BLaER1 treated with 17β-estradiol and CSF1 and Interleukin-3, amounts not matched to agents 10 nM and 100 nM (cell line): ENCODE measurements around the gene BTG1.

Experiments used
- H3K27ac ChIP-seq, 11 experiments: shearing (Covaris generic); formaldehyde crosslinking; 2 replicates each; pipeline ENCODE4 v1.8.1; 2022
- H3K27me3 ChIP-seq, 11 experiments: shearing (Covaris generic); formaldehyde crosslinking; 2 replicates each; pipeline ENCODE4 v1.8.1; 2022
- H3K36me3 ChIP-seq, 11 experiments: shearing (Covaris generic); formaldehyde crosslinking; 2 replicates each; pipeline ENCODE4 v1.8.1; 2022
- H3K4me1 ChIP-seq, 10 experiments: shearing (Covaris generic); formaldehyde crosslinking; 2 replicates each; pipeline ENCODE4 v1.8.1; 2022
- H3K4me2 ChIP-seq, 11 experiments: shearing (Covaris generic); formaldehyde crosslinking; 2 replicates each; pipeline ENCODE4 v1.8.1; 2022
- H3K4me3 ChIP-seq, 10 experiments: shearing (Covaris generic); formaldehyde crosslinking; 2 replicates each; pipeline ENCODE4 v1.8.1; 2022
- H3K9ac ChIP-seq, 11 experiments: shearing (Covaris generic); formaldehyde crosslinking; 2 replicates each; pipeline ENCODE4 v1.8.1; 2022
- H3K9me3 ChIP-seq, 11 experiments: shearing (Covaris generic); formaldehyde crosslinking; replicated peaks in 1 of 11; 2 replicates each; pipeline ENCODE4 v1.8.1; 2022
- H4K20me1 ChIP-seq, 11 experiments: shearing (Covaris generic); formaldehyde crosslinking; 2 replicates each; pipeline ENCODE4 v1.8.1; 2022
- Cebpa-rat ChIP-seq, 11 experiments: shearing (Covaris generic); IDR thresholded peaks; 2 replicates each; pipeline ENCODE4 v1.8.1; 2022

BTG1 gene

GRCh38 chr12:92123780-92124688 is 21.6 kb downstream of the BTG1 start:
- H3K4me3 ChIP-seq = no peak overlapping the region
- H3K27ac ChIP-seq = peak overlapping the region in 2 of 11 experiments; percentile 0 to 28; a peak in 2 of 22 replicates
- no peaks in the 10 kb centered on the region for H3K27me3 ChIP-seq
- peaks cover 0 to 27% (median 5%) of the 10 kb centered on the region in 10 experiments; a peak in 9 of 20 replicates for H3K4me1 ChIP-seq
- peak overlapping the region in 6 of 11 experiments; percentile 3 to 69 (median 30); a peak in 7 of 22 replicates for H3K4me2 ChIP-seq
- peaks cover under 1 to 25% (median 14%) of the 10 kb centered on the region in 11 experiments; a peak in 19 of 22 replicates for H3K9me3 ChIP-seq
- no peak overlapping the region; a peak in 1 of 22 replicates for H3K9ac ChIP-seq
- peaks cover 0 to 80% (median 8%) of the 10 kb centered on the region in 11 experiments; a peak in 10 of 22 replicates for H4K20me1 ChIP-seq
- TF ChIP-seq Cebpa-rat (IDR thresholded peaks at IDR 0.05) = no peak
- peaks cover 0 to 33% (median 18%) of the 10 kb centered on the region in 11 experiments; a peak in 14 of 22 replicates for H3K36me3 ChIP-seq

DNA sequence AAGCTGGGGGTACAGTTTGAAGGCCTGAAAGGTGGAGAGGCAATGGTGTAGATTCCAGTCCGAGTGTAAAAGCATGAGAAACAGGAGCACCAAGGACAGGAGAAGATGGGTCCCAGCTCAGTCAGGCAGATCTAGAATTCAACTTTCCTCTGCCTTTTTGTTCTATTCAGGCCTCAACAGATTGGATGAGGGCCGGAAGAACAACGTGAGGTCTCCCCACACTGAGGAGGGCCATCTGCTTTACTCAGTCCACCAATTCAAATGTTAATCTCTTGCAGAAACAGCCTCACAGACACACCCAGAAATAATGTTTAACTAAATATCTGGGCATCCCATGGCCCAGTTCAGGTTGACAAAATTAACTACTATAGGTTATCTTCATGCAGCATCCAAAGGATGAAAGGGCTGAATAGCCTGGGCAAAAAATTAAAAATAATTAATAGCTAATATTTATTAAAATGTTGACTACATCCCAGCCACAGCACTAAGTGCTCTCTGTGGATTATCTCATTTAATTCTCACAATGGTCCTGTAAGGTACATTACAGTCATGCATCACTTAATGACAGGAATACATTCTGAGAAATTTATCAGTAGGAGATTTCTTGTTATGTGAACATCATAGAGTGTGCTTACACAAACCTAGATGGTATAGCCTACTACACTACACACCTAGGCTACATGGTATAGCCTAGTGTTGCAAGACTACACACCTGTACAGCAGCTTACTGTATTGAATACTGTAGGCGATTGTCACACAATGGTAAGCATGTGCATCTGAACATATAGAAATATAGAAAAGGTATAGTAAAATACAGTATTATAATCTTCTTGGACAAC is 22.5 kb downstream of the BTG1 start:
- Histone ChIP-seq H3K9ac (no peak overlapping the region), H3K36me3 (peaks cover 0 to 24% (median 10%) of the 10 kb centered on the region in 11 experiments; a peak in 12 of 22 replicates), H3K4me2 (peak overlapping the region in 4 of 11 experiments; percentile 8 to 69 (median 57); a peak in 6 of 22 replicates)

GRCh38 chr12:92121826-92122225 is 23.8 kb downstream of the BTG1 start:
- Histone ChIP-seq H4K20me1 (peaks cover 0 to 58% (median 6%) of the 10 kb centered on the region in 11 experiments; a peak in 10 of 22 replicates), H3K27ac (no peak overlapping the region), H3K4me3 (no peak overlapping the region), H3K36me3 (peaks cover 0 to 16% (median 6%) of the 10 kb centered on the region in 11 experiments; a peak in 10 of 22 replicates), H3K9ac (no peak overlapping the region), H3K4me2 (no peak overlapping the region), H3K9me3 (peaks cover 0 to 25% (median 14%) of the 10 kb centered on the region in 11 experiments; a peak in 18 of 22 replicates), H3K27me3 (no peaks in the 10 kb centered on the region), H3K4me1 (peaks cover 0 to 27% (median 5%) of the 10 kb centered on the region in 10 experiments; a peak in 9 of 20 replicates)
- TF ChIP-seq Cebpa-rat (IDR thresholded peaks at IDR 0.05) = no peak

More for the DNA sequence above, 22.5 kb downstream of the BTG1 start:
- H3K4me3 ChIP-seq = no peak overlapping the region
- no peak for TF ChIP-seq Cebpa-rat (IDR thresholded peaks at IDR 0.05)
- peak overlapping the region in 1 of 11 experiments; percentile 28; a peak in 1 of 22 replicates for H3K27ac ChIP-seq
- peaks cover 0 to 71% (median 6%) of the 10 kb centered on the region in 11 experiments; a peak in 10 of 22 replicates for H4K20me1 ChIP-seq
- H3K27me3 ChIP-seq = no peaks in the 10 kb centered on the region
- peaks cover 0 to 25% (median 14%) of the 10 kb centered on the region in 11 experiments; a peak in 18 of 22 replicates for H3K9me3 ChIP-seq
- H3K4me1 ChIP-seq = peaks cover 0 to 27% (median 5%) of the 10 kb centered on the region in 10 experiments; a peak in 9 of 20 replicates

- no peak overlapping the region for H3K27ac ChIP-seq
- TF ChIP-seq Cebpa-rat (IDR thresholded peaks at IDR 0.05) = no peak
- H3K4me2 ChIP-seq = no peak overlapping the region
Measured at GRCh38 chr12:92118826-92119536, 26.7 kb downstream of the BTG1 start.

DNA sequence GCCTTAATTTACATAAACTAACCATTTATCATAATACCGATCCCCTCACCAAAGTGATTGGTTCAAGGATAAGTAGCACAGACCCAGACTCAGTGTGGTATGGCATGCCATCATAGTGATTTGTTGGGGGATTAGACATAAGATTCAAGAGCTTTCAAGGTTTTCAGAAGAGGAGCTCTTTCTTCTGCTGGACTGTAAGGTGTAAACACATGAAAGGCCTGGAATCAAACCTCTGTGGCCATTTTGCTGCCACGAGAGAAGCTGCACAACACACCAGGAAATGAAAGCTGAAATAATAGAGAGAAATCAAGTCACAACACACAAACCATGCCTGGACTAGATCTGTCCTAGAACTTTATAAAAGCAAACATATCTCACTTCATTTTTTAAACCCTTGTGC is 30.8 kb downstream of the BTG1 start:
- TF ChIP-seq Cebpa-rat (IDR thresholded peaks at IDR 0.05) = no peak
- Histone ChIP-seq H3K4me3 (no peak overlapping the region), H3K4me1 (no peaks in the 10 kb centered on the region), H3K27ac (no peak overlapping the region), H3K9ac (no peak overlapping the region), H3K9me3 (peaks cover 0 to 11% (median 7%) of the 10 kb centered on the region in 11 experiments; a peak in 11 of 22 replicates), H3K36me3 (peaks cover 0 to 8% (median 0%) of the 10 kb centered on the region in 11 experiments; a peak in 3 of 22 replicates), H3K27me3 (no peaks in the 10 kb centered on the region), H3K4me2 (no peak overlapping the region), H4K20me1 (peaks cover 0 to 2% (median 0%) of the 10 kb centered on the region in 11 experiments; a peak in 1 of 22 replicates)

More at GRCh38 chr12:92118826-92119536, 26.7 kb downstream of the BTG1 start:
- H3K27me3 ChIP-seq = no peaks in the 10 kb centered on the region
- no peak overlapping the region for H3K9ac ChIP-seq
- H3K4me3 ChIP-seq = no peak overlapping the region
- peaks cover 0 to 29% (median 5%) of the 10 kb centered on the region in 11 experiments; a peak in 7 of 22 replicates for H4K20me1 ChIP-seq
- H3K4me1 ChIP-seq = peaks cover 0 to 8% (median 0%) of the 10 kb centered on the region in 10 experiments; a peak in 7 of 20 replicates
- peaks cover 0 to 25% (median 14%) of the 10 kb centered on the region in 11 experiments; a peak in 18 of 22 replicates for H3K9me3 ChIP-seq
- peaks cover 0 to 10% (median 6%) of the 10 kb centered on the region in 11 experiments; a peak in 9 of 22 replicates for H3K36me3 ChIP-seq

- no peaks in the 10 kb centered on the region for H3K4me1 ChIP-seq
- no peaks in the 10 kb centered on the region for H3K36me3 ChIP-seq
- H3K4me3 ChIP-seq = no peak overlapping the region
- H3K27me3 ChIP-seq = no peaks in the 10 kb centered on the region
- no peaks in the 10 kb centered on the region for H3K9me3 ChIP-seq
- TF ChIP-seq Cebpa-rat (IDR thresholded peaks at IDR 0.05) = no peak
- peaks cover 0 to 15% (median 0%) of the 10 kb centered on the region in 11 experiments; a peak in 2 of 22 replicates for H4K20me1 ChIP-seq
- H3K4me2 ChIP-seq = no peak overlapping the region
- H3K27ac ChIP-seq = no peak overlapping the region
- H3K9ac ChIP-seq = no peak overlapping the region
Measured at GRCh38 chr12:92111256-92111655, 34.4 kb downstream of the BTG1 start.

DNA sequence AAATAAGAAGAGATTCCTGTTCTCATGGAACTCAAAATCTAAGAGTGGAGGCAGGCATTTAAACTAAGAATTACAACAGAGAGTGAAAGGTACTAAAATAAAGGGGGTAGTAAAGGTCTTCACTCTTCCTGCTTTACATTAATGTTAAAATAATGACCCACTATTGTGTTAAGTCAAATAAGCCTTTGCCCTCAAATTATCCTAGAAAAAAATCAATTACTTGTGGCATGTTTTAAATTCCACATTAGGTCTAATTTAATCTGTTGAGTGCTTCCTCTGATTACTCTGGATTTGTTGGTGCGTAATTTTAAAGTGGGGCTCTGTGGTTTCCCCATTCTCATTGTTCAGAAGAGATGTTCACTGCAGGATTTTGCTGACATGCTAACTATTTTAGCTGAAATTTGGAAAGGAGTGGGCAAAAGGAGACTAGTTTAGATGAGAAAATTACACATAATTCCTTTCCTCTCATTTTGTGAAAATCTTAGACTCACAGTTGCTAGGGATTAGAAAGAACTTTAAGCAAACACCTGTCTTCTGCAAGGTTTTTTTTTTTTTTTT is 35.5 kb downstream of the BTG1 start:
- Histone ChIP-seq H3K9ac (no peak overlapping the region), H3K27me3 (no peaks in the 10 kb centered on the region), H3K36me3 (no peaks in the 10 kb centered on the region), H3K27ac (no peak overlapping the region), H3K9me3 (no peaks in the 10 kb centered on the region), H3K4me3 (no peak overlapping the region), H4K20me1 (peaks cover 0 to 20% (median 0%) of the 10 kb centered on the region in 11 experiments; a peak in 2 of 22 replicates), H3K4me1 (no peaks in the 10 kb centered on the region; a peak in 1 of 20 replicates), H3K4me2 (no peak overlapping the region)
- no peak for TF ChIP-seq Cebpa-rat (IDR thresholded peaks at IDR 0.05)
